GM18951 (cell line): ENCODE data around the gene PPP1R12A.

Experiments used
- POLR2A ChIP-seq: IDR thresholded peaks from 4 replicates; pipeline ENCODE4 v1.6.1; 2011; ENCODE audit warnings: mild to moderate bottlenecking; ENCODE audit not compliant: insufficient read length, insufficient read depth; ENCODE audit errors: extremely low read depth
- in situ Hi-C: fragments of 300-500 bp; cut with MboI; formaldehyde crosslinking; loops from one replicate; pipeline ENCODE4 v1.12.0; 2022; ENCODE audit warnings: low sequenced_read_pairs, mixed read lengths, inconsistent platforms; ENCODE audit not compliant: unreplicated experiment

The PPP1R12A gene

GRCh38 chr12:79769860-79770485, 164.9 kb downstream of the PPP1R12A start:
- in situ Hi-C loops, result no loop called here

GRCh38 chr12:79769189-79769859, 165.6 kb downstream of the PPP1R12A start:
- in situ Hi-C loops, result no loop called here
- TF ChIP-seq POLR2A, result no peak

More at GRCh38 chr12:79769860-79770485, 164.9 kb downstream of the PPP1R12A start:
- no peak for TF ChIP-seq POLR2A

GRCh38 chr12:79766705-79767464, 168.0 kb downstream of the PPP1R12A start:
- no peak for TF ChIP-seq POLR2A
- in situ Hi-C loops, result no loop called here

GRCh38 chr12:79765157-79765556, 169.7 kb downstream of the PPP1R12A start:
- in situ Hi-C loops, result no loop called here
- TF ChIP-seq POLR2A, result no peak

- in situ Hi-C loops, result no loop called here
- no peak for TF ChIP-seq POLR2A
Observed at GRCh38 chr12:79764641-79765040, 170.3 kb downstream of the PPP1R12A start.

- in situ Hi-C loops, result no loop called here
- no peak for TF ChIP-seq POLR2A
Observed at GRCh38 chr12:79763766-79764452, 171.0 kb downstream of the PPP1R12A start.

GRCh38 chr12:79761341-79761740, 173.6 kb downstream of the PPP1R12A start:
- in situ Hi-C loops, result no loop called here
- TF ChIP-seq POLR2A, result no peak

GRCh38 chr12:79747274-79747673, 187.6 kb downstream of the PPP1R12A start:
- TF ChIP-seq POLR2A, result no peak
- in situ Hi-C loops, result loop anchor here (25.0 kb wide), 1 partner anchor 335 kb away; no protein-coding TSS in a partner anchor

- no peak for TF ChIP-seq POLR2A
- in situ Hi-C loops, result loop anchor here (25.0 kb wide), 1 partner anchor 326 kb away; no protein-coding TSS in a partner anchor
Observed at GRCh38 chr12:79737875-79738718, 196.8 kb downstream of the PPP1R12A start.

- in situ Hi-C loops, result loop anchor here (25.0 kb wide), 1 partner anchor 320 kb away; no protein-coding TSS in a partner anchor
- no peak for TF ChIP-seq POLR2A
Observed at GRCh38 chr12:79732638-79733037, 202.3 kb downstream of the PPP1R12A start.

- no peak for TF ChIP-seq POLR2A
- in situ Hi-C loops, result loop anchor here (25.0 kb wide), 1 partner anchor 314 kb away; no protein-coding TSS in a partner anchor
Observed at GRCh38 chr12:79725987-79726386, 208.9 kb downstream of the PPP1R12A start.
